Stimulated activated CD4-positive, alpha-beta T cell treated with anti-CD3 and anti-CD28 coated beads, Interleukin-1b, Interleukin-23, amount 100 ng/mL, for 4 hours (primary cell): Measurements from ENCODE around the gene ZNF23.

ENCODE experiments used
- DNase-seq, 2 donors: peaks; one replicate each; pipeline ENCODE4 v3.0.0-alpha.2; 2020; ENCODE audit warnings: low read depth in 2 of 2

ZNF23 gene

DNA sequence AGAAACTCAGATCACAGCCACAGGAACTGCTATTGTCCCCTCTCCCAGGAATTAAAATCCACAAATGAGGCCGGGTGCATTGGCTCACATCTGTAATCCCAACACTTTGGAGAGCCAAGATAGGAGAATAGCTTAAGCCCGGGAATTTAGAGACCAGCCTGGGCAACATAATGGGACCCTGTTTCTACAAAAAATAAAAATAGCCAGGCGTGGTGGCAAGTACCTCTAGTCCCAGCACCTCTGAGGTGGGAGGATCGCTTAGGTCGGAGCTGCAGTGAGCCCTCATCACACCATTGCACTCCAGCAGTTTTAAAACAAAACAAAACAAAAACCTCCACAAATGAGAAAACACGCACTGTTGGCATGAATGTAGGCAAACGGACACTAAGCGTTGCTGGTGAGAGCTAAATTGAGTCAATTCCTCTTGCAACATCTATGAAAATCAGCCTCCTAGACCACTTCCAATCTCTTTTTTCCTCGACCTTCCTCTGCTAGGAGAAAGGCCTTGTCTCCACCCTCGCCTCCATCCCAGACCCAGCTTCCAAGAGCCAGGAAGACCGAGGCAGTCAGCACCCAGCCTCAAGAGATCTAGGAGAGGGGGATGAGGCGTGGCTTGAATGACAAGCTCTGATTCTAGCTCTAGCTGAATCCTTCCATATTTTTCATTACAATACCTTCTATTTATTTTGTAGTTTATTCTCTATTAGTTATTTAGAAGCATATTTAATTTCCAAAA, 35.0 kb downstream of the ZNF23 start:
- DNase-seq = no peak

DNA sequence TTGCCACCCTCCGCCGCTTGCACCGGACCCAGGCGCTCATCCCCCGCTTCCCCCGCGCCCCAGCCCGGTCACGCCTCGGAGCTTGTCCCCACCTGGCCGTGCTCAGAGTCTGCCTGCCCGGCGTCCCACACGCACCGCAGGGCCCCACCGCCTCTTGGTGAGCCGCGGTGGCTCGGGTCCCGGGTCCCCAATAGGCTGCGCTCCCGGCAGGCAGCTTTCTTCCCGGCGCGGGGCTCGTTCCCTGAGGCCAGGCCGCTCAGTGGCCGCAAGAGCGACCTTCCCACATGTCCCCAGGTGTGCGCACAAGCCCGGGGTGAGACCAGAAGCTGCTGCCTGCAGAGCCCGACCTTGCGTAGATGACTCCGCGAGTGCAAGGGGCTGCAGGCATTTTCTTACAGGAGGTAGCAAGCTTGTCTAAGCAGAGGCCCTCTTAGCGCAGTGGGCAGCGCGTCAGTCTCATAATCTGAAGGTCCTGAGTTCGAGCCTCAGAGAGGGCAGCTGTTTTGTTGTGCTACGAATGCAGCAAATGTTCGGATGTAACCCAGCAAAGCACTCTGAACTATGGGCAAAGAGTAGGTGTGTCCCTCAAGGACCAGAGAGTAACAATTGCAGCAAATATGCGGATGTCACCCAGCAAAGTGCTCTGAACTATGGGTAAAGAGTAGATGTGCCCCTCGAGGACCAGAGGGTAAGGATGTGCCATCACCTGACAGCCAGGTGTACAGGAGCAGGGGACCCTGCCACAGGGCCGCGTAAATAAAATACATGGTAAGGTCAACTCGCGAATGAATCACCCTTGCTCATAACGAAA, 35.8 kb downstream of the ZNF23 start:
- peak in 1 of 2 donors; percentile 12 for DNase-seq

DNA sequence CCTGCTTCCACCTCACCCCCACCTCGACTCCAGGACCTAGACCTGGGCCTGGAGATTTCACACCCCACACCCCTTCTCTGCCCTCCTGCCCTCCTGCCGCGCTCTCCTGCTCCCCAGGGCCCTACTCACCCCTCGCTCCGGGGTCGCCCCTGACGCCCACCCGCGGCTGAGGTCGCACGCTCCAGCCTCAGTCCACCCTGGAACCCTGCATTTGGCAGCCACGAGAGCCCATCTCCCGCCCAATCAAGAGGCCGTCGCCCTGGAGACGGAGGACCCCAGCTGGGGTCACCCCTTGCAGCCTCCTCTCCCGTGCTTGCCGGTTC, 36.3 kb downstream of the ZNF23 start:
- DNase-seq = no peak

DNA sequence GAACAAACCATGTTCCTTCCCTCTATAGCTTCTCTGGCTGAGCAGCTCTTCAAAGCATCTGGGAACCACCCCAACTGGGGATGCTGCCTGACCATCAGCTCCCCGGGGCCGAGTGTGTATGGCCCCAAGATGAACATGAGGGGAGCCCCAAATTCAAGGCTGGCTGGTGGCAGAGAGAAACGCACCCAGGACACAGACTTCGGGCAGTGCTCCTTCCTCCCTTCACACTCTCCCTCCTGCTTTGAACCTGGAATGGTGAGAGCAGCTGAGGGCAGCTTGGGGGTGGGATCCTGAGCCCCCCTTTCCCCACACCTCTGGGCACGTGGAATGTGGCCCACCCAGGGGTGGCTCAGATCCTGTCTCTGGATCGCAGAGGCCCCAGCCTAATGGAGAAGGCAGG, 37.4 kb downstream of the ZNF23 start:
- no peak for DNase-seq

DNA sequence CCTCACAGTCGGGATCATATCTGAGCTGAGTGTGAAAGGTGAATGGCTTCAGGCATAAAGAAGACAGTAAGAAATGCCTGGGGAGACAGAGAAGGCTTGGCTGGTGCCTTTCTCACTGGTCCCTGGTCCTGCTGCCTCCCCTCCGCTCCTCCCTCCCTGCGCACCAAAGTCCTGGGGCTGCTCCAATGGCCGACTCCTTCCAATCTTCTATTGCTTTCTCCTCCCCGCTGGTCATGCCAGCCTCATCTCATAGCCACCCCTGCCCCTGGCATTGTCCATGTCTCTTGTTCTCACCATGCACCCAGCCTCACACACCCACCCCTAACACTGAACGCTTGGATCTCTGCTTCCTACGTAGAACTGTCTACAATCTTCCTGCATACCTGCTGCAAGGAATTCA, 38.2 kb downstream of the ZNF23 start:
- DNase-seq = no peak

DNA sequence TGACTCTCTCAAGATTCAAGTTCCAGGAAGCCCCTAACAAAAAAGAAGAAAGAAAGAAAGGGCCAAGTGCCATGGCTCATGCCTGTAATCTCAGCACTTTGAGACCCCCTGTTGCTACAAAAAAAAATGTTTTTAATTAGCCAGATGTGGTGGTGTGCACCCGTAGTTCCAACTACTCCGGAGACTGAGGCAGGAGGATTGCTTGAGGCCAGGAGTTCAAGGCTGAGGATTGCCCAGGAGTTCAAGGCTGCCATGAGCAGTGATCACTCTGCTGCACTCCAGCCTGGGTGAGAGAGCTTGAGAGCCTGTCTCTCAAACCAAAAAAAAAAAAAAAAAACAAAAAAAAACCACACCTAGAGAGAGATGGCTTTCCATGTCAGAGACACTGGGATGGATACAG, 39.0 kb downstream of the ZNF23 start:
- DNase-seq = no peak

DNA sequence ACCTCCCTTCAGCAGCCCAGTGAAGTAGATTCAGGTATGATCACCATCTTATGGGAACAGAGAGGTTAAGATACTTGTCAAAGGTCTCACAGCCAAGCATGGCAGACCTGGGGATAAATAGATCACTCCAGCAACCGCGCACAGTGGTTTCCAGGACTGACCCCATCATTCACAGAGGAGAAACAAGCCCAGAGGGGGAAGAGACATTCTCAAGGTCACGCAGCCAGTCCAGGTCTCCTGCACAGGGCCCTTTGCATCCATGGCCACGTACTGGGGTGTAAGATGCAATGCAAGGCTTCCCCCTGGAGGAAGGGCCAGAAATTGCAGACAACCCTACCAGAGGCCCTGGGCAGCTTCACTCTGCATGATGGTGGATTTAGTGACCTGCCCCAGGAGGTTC, 40.1 kb downstream of the ZNF23 start:
- DNase-seq = no peak

DNA sequence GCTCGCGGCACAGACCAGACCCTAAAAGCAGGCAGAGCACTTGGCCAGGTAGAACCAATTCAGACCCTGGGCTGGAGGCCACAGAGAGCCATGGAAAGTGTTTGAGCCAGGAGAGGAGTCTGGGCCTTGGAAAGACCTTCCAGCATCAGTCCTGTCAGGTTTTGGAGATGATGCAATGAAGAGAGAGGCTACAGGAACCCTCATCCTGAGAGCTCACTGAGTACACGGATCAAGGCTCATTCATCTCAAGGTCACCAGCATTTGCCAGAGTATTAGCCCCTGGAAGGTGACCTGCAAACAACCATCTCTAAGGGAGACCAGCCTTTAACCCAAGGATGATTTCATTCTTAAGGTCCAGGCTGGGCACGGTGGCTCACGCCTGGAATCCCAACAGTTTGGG, 48.0 kb downstream of the ZNF23 start:
- no peak for DNase-seq

DNA sequence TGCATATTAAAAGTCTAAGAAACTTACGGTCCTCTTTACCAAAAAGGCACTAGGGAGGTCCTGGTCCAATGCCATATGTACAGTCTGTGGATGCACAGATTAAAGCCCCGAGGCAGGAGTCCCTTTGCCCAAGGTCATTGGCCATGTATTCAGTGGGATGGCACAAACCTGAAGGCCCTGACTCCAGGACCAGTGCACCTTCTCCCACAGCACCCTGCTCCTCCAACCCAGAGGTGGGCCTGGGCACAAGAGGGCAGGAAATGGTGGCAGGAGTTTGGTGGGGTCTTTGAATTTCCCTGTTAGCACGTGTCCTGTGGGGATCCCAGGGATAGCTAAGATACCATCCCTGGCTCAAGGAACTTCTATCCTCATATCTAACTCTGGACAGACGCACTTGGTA, 48.7 kb downstream of the ZNF23 start:
- no peak for DNase-seq

DNA sequence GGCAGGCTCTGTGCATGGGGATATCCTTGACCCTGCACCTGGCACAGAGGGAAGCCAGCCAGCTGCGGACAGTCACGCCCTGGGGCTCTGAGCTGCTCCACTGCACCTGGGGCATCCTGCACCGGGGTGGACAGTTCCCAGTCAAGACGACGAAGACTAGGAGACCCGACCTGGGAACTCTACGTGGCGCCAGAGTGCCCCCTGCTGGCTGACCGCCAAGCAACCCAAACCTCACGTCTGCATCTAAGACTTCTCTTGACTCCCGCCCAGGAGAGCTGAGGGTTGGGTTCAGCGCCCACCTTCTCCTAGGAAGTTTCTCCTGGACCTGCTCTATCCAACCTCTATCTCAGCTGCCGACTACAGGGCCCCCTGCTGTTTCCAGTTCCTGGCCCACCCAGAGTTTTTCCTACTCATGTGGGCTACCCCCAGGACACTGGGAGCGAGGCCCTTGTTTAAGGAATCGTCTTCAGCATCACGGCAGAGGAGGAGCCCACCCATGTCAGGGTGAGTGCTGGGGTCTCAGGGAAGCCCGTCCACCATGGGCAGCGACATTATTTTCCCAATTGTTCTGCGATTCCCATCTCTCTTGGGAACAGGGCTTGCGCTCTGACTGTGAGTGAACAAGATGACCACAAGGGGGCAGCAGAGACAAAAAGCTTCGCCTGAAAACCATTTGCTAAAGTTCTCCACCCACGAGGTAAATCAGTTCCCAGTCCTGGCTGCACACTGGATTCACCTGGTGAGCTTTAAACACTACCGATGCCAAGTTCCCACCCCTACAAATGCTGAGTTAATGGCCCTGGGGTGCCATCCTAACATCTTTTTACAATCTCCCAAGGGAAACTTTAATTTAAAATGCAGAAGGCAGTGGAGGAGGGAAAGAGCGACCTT, 49.5 kb downstream of the ZNF23 start:
- DNase-seq = peak; percentile 34 to 73

DNA sequence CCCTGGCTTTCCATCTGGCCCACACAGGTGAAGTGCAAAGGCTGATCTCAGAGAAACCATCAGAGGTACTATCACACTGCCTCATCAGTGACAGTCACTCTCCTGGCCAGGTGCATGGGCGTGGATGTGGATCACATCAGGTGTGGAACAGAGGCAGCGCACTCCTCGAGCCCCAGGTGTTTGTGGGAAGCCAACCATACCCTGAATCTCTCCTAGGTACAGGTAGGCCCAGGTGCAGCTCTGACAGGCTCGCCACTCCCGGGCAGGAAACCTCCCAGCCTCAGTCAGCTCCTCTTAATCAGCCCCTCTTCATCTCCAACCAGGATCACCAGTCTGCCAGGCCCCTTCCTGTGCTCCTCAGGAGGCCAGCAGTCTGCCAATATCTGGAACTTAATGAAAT, 51.9 kb downstream of the ZNF23 start:
- no peak for DNase-seq

DNA sequence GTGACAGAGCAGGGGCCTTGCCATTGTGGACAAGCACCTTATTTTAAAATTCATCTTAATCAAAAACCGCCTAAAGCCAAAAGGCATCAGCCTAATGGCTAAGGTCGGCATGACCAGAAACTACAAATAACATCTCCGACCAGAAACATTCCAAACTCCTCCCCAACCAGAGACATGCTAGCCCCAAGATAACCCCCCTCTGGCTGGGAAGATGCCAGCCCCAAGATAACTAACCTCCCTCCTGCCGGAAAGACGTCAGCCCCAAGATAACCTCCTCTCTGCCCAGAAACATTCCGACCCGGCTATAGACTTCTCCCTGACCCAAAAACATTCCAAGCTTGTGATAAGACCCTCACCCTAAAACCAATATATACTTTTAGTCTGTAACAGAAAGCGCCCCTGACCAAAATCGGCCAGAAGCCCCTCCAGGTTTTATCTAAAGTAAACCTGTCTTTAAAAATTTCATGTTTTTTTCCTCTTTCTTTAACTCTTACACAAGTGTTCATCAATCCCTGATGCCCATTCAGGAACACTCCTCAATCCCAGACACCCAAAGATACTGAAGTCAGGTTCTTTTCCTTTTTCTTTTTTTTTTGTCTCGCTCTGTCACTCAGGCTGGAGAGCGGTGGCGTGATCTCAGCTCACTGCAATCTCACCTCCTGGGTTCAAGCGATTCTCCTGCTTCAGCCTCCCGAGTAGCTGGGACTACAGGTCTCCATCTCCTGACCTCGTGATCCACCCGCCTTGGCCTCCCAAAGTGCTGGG, 52.9 kb downstream of the ZNF23 start:
- DNase-seq = no peak

DNA sequence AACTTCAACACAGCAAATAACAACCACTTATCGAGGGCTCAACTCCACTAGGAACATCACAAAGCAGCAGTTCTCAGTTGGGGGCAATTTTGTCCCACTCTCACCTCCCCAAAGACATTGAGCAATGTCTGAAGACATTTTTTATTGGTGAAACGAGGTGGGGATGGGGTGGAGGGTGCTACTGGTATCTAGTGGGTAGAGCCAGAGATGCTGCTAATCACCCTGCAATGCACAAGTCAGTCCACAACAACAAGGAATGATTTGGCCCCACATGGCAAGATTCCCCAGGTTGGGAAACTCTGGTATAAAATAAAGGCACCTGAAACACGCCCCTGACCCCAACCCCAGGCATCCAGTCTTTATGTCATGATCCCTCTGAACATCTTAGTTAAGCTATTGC, 53.5 kb downstream of the ZNF23 start:
- DNase-seq = no peak

DNA sequence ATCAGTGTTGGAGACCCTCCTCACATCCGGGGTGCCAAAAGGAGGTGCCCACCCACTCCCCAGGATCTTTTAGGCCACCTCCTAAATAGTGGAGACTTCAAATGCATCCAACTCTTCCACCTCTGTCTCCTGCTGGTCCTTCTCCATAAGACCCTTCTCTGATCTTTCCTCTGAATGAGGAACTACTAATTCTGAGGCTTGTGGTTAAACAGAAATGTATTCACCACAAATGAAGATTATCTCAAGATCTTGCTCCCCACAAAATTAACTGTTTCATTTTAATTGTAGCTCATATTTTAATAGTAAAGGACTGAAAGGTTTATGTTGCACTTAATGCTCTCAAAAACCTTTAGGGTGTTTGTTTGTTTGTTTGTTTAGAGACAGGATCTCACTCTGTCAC, 54.3 kb downstream of the ZNF23 start:
- DNase-seq = no peak

DNA sequence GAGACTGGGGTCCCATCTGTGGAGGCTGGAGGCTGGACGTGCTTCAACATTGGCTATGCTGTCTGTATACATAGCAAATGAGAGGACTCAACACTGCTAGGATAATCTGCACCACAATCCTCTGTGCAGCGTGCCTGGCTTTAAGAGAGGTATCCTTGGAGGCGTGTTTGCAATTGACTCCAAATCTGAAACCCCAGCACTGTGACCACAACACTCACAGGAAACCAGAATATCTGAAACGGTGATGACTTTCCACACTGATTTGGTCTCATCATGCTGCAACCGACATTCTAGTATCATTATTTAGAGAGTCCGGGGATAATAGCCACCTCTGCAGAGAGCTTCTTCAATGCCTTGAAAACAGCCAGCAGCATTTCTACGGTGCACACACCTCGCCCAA, 55.3 kb downstream of the ZNF23 start:
- no peak for DNase-seq

DNA sequence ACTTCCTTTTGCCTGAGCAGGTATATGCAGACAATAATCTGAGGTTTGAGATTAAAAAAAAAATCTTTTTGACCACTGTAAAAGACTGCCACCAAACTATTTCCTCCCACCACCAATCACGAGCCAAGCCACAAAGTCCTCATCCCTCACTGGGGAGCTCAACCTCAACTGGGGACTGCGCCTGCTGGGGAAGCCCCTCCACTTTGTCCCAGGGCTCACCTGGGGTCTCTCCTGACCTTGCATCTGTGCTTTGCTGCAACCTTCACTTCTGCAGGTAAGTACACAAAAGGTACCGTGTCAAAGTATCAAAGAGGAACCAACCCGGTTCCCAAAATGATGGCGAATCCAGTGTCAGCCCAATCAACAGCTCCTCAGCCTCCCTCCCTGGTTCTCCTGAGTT, 55.7 kb downstream of the ZNF23 start:
- DNase-seq = no peak

DNA sequence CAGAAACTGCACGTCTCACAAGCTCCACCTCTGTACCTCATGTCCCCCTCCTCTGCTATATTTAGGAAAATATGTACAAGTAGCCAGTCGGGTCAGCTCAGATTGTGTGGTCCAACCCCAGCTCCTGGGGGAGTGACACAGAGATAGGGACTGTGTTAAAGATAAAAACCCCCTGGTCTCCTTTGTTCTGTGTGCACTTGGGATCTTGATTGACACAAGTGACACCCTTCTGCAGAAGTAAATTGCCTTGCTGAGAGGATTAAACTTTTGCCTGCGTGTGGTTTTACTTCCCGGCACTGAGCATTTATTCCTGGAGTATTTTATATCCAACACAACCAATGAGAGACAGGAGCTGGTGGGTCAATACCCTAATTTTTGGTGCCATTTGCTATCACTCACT, 57.7 kb downstream of the ZNF23 start:
- no peak for DNase-seq

DNA sequence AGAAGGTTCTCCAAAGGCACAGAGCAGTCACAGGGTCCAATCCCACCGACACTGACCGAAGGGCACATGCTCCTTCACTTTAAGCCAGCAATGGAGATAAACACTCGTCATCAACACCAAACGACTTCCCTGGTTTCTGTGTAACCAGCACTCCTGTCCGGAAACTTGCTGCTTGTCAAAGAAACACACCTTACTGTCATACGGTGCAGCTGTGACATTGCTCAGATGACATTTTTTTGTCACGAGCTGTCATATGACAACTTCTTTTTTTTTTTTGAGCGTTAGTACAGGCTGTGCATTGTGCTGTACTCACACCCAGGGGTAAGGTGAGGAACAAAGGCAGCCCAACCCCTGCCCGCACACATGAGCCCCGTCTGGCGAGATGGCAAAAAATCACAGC, 59.4 kb downstream of the ZNF23 start:
- no peak for DNase-seq

DNA sequence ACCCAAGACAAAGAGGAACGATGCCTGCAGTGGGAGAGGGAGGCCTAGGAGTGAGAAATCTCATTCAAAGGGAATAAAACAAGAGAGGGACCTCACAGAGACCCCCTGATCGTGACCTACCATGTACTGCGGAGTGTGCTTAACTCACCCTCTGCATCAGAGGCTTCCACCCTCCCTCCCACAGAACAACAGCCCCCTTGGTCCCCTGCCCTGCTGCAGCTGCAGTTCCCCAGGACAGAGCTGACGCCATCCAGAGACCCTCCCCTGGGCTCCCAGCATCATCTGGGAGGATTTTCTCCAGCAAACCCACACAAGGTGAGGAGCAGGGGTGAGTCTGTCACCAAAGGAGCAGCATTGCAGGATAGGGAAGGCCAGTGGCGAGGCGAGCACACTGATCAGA, 60.0 kb downstream of the ZNF23 start:
- DNase-seq = no peak

DNA sequence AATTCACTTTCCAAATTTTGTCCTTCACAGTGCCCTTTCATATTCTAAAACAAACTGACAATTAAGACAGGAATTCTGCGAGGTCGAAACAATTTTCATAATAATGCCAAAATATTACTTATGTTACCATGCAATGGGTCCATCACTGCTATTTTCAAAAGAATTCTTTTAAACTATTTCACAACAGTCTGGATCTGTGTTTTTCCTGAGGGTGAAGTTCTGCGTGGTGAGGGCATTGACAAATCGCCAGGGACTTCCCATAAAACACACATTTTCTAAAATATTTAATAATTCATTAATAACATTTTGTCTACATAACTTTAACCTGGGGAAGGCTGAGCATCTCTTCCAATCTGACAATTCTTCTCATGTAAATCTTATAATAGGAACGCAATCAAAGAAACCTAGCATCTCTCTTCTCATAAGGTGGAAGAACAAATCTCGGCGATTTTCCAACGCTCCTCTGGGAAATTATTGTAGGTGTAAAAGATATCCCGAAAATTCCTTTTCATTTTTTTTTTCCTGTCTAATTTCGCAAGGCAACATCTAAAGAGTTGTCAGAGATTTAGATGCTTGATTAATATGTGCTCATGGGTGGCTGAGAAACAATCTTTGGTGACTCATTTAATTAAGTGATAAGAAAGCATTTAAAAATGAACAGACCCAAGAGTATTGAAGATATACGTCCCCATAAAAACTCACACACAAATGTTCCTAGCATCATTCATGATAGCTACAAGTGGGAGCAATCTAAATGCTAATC, 62.1 kb downstream of the ZNF23 start:
- no peak for DNase-seq
